Esophagus squamous epithelium (tissue), 5 donors: ENCODE data around the gene FAM32A. TPM values are rescaled to one million over a fixed set of nuclear protein-coding genes. Genes with fewer than 3 reads are reported as not detected.

Experiments
- DNase-seq: peaks from one replicate; lab custom pipeline; 2025; lab: John Stamatoyannopoulos, UW
- H3K27ac ChIP-seq, 4 donors: fragments of 200-600 bp; sonication (generic); one replicate each; pipeline ENCODE4 v1.5.1; 2016 to 2019; ENCODE audit warnings: mild to moderate bottlenecking in 1 of 4
- H3K27me3 ChIP-seq, 4 donors: fragments of 200-600 bp; sonication (generic); 1 replicate in 3 of 4; 2 replicates in 1 of 4; pipeline versions ENCODE4 v1.5.1 to v1.6.0; 2017 to 2021; ENCODE audit warnings: antibody characterized with exemption in 1 of 4
- H3K36me3 ChIP-seq, 3 donors: fragments of 200-600 bp; sonication (generic); one replicate each; pipeline ENCODE4 v1.5.1; 2016 to 2019
- H3K4me1 ChIP-seq, 3 donors: fragments of 200-600 bp; sonication (generic); one replicate each; pipeline ENCODE4 v1.5.1; 2017 to 2019
- H3K4me3 ChIP-seq, 4 donors: fragments of 200-600 bp; sonication (generic); 1 replicate in 3 of 4; 2 replicates in 1 of 4; pipeline ENCODE4 v1.5.1; 2016 to 2019; ENCODE audit warnings: mild to moderate bottlenecking in 2 of 4, moderate library complexity in 1 of 4
- H3K9me3 ChIP-seq, 3 donors: fragments of 200-600 bp; sonication (generic); one replicate each; pipeline ENCODE4 v1.5.1; 2016 to 2019
- CTCF ChIP-seq, 6 experiments: fragments of 450-650 bp in 4 of 6; fragments of 200-600 bp in 2 of 6; sonication (generic) in 2 of 6; IDR thresholded peaks; one replicate each; pipeline ENCODE4 v1.5.1; 2016 to 2019; ENCODE audit warnings: antibody characterized with exemption in 6 of 6, mild to moderate bottlenecking in 4 of 6, moderate library complexity in 4 of 6
- POLR2A ChIP-seq, 4 donors: fragments of 450-650 bp; IDR thresholded peaks; one replicate each; pipeline ENCODE4 v1.6.1; 2017; ENCODE audit warnings: antibody characterized with exemption in 4 of 4, mild to moderate bottlenecking in 4 of 4, moderate library complexity in 3 of 4
- WGBS, 2 donors: methylation state at CpG; one replicate each; pipeline ENCODE4 v1.1.5; 2018; 5-methylcytosine and 5-hydroxymethylcytosine counted together
- intact Hi-C: fragments of 100-400 bp; cut with DNase I; formaldehyde crosslinking; loops from one replicate; pipeline ENCODE4 v1.15.0; 2022
- total RNA-seq, 4 donors: library from RNA; depleted of rRNA; stranded (reverse); fragments of >200 nt; gene quantifications; one replicate each; pipeline ENCODE4 v1.1.0, GENCODE V29; 2016
- donor health status: DM: yes; HTN: yes; CAD: no.

FAM32A gene
- total RNA-seq, 4 donors from 2014 or later, result 53.5 to 97.4 (median 70.8) TPM

- H3K27ac ChIP-seq, result peak overlapping the region; percentile 77 to 90 (median 81)
- no peaks in the 10 kb centered on the region for H3K27me3 ChIP-seq
- DNase-seq, result no peak
- WGBS, 2 donors, result 6 to 14% methylated on average over 2 of the region's 2 CpGs
- peak overlapping the region in 3 of 4 donors; percentile 62 to 100 (median 74) for H3K4me3 ChIP-seq
- peaks cover 16 to 43% (median 21%) of the 10 kb centered on the region in 3 donors for H3K4me1 ChIP-seq
- intact Hi-C loops, result no loop called here
- TF ChIP-seq CTCF (IDR thresholded peaks at IDR 0.05) (no peak), POLR2A (IDR thresholded peaks at IDR 0.05) (no peak)
- H3K9me3 ChIP-seq, result no peaks in the 10 kb centered on the region
- peaks cover 0 to 34% (median 0%) of the 10 kb centered on the region in 3 donors for H3K36me3 ChIP-seq
These were observed 12.0 kb downstream of the FAM32A start for GRCh38 chr19:16197188-16197621.

- Histone ChIP-seq H3K36me3 (peaks cover 0 to 34% (median 2%) of the 10 kb centered on the region in 3 donors), H3K27ac (peak within 1 kb of the TSS; percentile 77 to 90 (median 81)), H3K4me3 (peak within 1 kb of the TSS; percentile 62 to 100 (median 70)), H3K4me1 (peaks cover 16 to 43% (median 21%) of the 10 kb centered on the region in 3 donors), H3K9me3 (no peaks in the 10 kb centered on the region), H3K27me3 (no peaks in the 10 kb centered on the region)
- TF ChIP-seq CTCF (IDR thresholded peaks at IDR 0.05), result peak in 1 of 6 experiments; percentile 36
- TF ChIP-seq POLR2A (IDR thresholded peaks at IDR 0.05), result peak in 1 of 4 donors; percentile 43
- intact Hi-C loops, result no loop called here
- peak; percentile 74 for DNase-seq
- WGBS, 2 donors, result 0% methylated on average over 5 of the region's 65 CpGs; no CpG with 5 or more reads in 1 of the 2 donors
These were observed 12.6 kb downstream of the FAM32A start, which contains the start of gene AP1M1 for GRCh38 chr19:16197622-16198369. TSS of gene AP1M1 (plus strand) at chr19:16197911. CDS start at chr19:16198027, 116 bp downstream.

GRCh38 chr19:16198370-16198651 is 13.1 kb downstream of the FAM32A start:
- no peak for DNase-seq

GRCh38 chr19:16199275-16199932 is 14.2 kb downstream of the FAM32A start:
- H3K4me3 ChIP-seq, result peak overlapping the region in 2 of 4 donors; percentile 62 to 100
- intact Hi-C loops, result no loop called here
- no peaks in the 10 kb centered on the region for H3K9me3 ChIP-seq
- peaks cover 9 to 41% (median 14%) of the 10 kb centered on the region in 3 donors for H3K36me3 ChIP-seq
- H3K27me3 ChIP-seq, result no peaks in the 10 kb centered on the region
- H3K4me1 ChIP-seq, result peaks cover 16 to 43% (median 21%) of the 10 kb centered on the region in 3 donors
- DNase-seq, result no peak
- peak overlapping the region in 2 of 4 donors; percentile 29 to 55 for H3K27ac ChIP-seq
- TF ChIP-seq CTCF (IDR thresholded peaks at IDR 0.05) (no peak), POLR2A (IDR thresholded peaks at IDR 0.05) (no peak)
- WGBS, 2 donors, result 0 to 70% methylated on average over 1 to 3 of the region's 9 CpGs

More at GRCh38 chr19:16198370-16198651, 13.1 kb downstream of the FAM32A start:
- intact Hi-C loops, result no loop called here
- H3K36me3 ChIP-seq, result peaks cover 5 to 34% (median 6%) of the 10 kb centered on the region in 3 donors
- peak overlapping the region; percentile 62 to 100 (median 70) for H3K4me3 ChIP-seq
- peaks cover 16 to 43% (median 21%) of the 10 kb centered on the region in 3 donors for H3K4me1 ChIP-seq
- TF ChIP-seq CTCF (IDR thresholded peaks at IDR 0.05) (no peak), POLR2A (IDR thresholded peaks at IDR 0.05) (no peak)
- H3K9me3 ChIP-seq, result no peaks in the 10 kb centered on the region
- 0% methylated on average over 5 to 6 of the region's 18 CpGs for WGBS, 2 donors
- peak overlapping the region; percentile 77 to 90 (median 81) for H3K27ac ChIP-seq
- no peaks in the 10 kb centered on the region for H3K27me3 ChIP-seq
